Peyer's patch (tissue), 4 donors: ENCODE data around the gene LMAN2L.

Experiments
- POLR2A ChIP-seq, 2 donors: fragments of 450-650 bp; IDR thresholded peaks; one replicate each; pipeline ENCODE4 v1.5.1; 2017; ENCODE audit warnings: antibody characterized with exemption in 2 of 2, mild to moderate bottlenecking in 2 of 2, moderate library complexity in 2 of 2
- TF ChIP-seq, protein P1 (sequence below), 6 experiments: fragments of 450-650 bp in 4 of 6; fragments of 200-600 bp in 2 of 6; sonication (generic) in 1 of 6; IDR thresholded peaks; one replicate each; pipeline ENCODE4 v1.5.1; 2017 to 2019; ENCODE audit warnings: antibody characterized with exemption in 6 of 6, mild to moderate bottlenecking in 3 of 6, moderate library complexity in 1 of 6

DNA sequence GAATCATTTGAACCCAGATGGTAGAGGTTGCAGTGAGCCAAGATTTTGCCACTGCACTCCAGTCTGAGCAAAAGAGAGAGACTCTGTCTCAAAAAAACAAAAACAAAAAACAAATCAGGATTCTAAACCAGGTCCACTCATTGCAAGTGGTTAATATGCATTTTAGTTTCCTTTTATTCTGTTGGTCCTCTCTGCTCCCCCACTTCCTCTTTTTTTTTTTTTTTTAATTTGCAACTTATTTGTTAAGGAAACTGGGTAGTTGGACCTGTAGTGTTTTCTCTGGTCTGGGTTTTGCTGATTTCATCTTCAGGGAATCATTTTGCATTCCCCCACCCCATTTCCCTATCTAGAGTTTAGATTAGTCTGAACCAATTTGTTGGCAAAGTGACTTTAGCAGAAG is 83.3 kb downstream of the LMAN2L start:
- TF ChIP-seq, protein P1, sequence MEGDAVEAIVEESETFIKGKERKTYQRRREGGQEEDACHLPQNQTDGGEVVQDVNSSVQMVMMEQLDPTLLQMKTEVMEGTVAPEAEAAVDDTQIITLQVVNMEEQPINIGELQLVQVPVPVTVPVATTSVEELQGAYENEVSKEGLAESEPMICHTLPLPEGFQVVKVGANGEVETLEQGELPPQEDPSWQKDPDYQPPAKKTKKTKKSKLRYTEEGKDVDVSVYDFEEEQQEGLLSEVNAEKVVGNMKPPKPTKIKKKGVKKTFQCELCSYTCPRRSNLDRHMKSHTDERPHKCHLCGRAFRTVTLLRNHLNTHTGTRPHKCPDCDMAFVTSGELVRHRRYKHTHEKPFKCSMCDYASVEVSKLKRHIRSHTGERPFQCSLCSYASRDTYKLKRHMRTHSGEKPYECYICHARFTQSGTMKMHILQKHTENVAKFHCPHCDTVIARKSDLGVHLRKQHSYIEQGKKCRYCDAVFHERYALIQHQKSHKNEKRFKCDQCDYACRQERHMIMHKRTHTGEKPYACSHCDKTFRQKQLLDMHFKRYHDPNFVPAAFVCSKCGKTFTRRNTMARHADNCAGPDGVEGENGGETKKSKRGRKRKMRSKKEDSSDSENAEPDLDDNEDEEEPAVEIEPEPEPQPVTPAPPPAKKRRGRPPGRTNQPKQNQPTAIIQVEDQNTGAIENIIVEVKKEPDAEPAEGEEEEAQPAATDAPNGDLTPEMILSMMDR (IDR thresholded peaks at IDR 0.05), result no peak
- TF ChIP-seq POLR2A (IDR thresholded peaks at IDR 0.05), result no peak
